Lower leg skin (tissue), 3 donors: ENCODE data around the gene ZSCAN10.

Source experiments
- CTCF ChIP-seq, 3 donors: fragments of 450-650 bp; IDR thresholded peaks; one replicate each; pipeline ENCODE4 v1.5.1; 2016; ENCODE audit warnings: antibody characterized with exemption in 3 of 3, mild to moderate bottlenecking in 3 of 3, moderate library complexity in 2 of 3
- POLR2A ChIP-seq, 2 donors: fragments of 450-650 bp; IDR thresholded peaks; one replicate each; pipeline ENCODE4 v1.6.1; 2016 to 2017; ENCODE audit warnings: antibody characterized with exemption in 2 of 2, mild to moderate bottlenecking in 1 of 2, moderate library complexity in 1 of 2

- TF ChIP-seq CTCF (IDR thresholded peaks at IDR 0.05) (no peak), POLR2A (IDR thresholded peaks at IDR 0.05) (no peak)
These were observed 2.7 kb downstream of the ZSCAN10 start for GRCh38 chr16:3096362-3096761.
